ENCODE data around the gene TUBB. TPM values are rescaled to one million over a fixed set of nuclear protein-coding genes. Genes with fewer than 3 reads are reported as not detected.

Gene TUBB
- total and polyA plus RNA-seq, 4 donors, result 115 to 533 (median 210) TPM

- Histone ChIP-seq H3K4me3 (ENCODE audit: low read depth in 1 of 3, low read length in 3 of 3) (peak within 1 kb of the TSS; percentile 65 to 75 (median 67)), H3K36me3 (ENCODE audit: control insufficient read depth in 4 of 4, insufficient read depth in 3 of 4, low read depth in 1 of 4, low read length in 3 of 4) (peaks cover 2 to 19% (median 18%) of the 10 kb centered on the region in 4 donors), H3K9ac (ENCODE audit: low read depth in 1 of 2, low read length in 2 of 2) (peak within 1 kb of the TSS; percentile 62 to 68), H3K4me1 (ENCODE audit: control insufficient read depth in 4 of 4, insufficient read depth in 4 of 4, low read length in 3 of 4) (peaks cover 4 to 22% (median 18%) of the 10 kb centered on the region in 4 donors), H3K9me3 (ENCODE audit: control insufficient read depth in 4 of 4, low read length in 3 of 4) (no peaks in the 10 kb centered on the region), H3K27me3 (ENCODE audit: control insufficient read depth in 4 of 4, insufficient read depth in 4 of 4, low read length in 3 of 4) (no peaks in the 10 kb centered on the region), H3K27ac (ENCODE audit: low read depth in 1 of 2, low read length in 2 of 2) (peak within 1 kb of the TSS; percentile 78 to 90)
- under 1% methylated on average over 48 of the region's 48 CpGs for WGBS
- TF ChIP-seq YY1 (IDR thresholded peaks at IDR 0.05) (peak; percentile 98), EGR1 (IDR thresholded peaks at IDR 0.05; ENCODE audit: low read depth in 2 of 2) (peak in 1 of 2 donors; percentile 76), FOXA2 (IDR thresholded peaks at IDR 0.05) (peak; percentile 57), MAX (IDR thresholded peaks at IDR 0.05) (peak; percentile 87), HNF4G (IDR thresholded peaks at IDR 0.05) (peak; percentile 22), REST (IDR thresholded peaks at IDR 0.05) (peak; percentile 94), JUND (IDR thresholded peaks at IDR 0.05) (peak; percentile 87 to 89), NR2F2 (IDR thresholded peaks at IDR 0.05) (peak; percentile 81), TAF1 (conservative IDR thresholded peaks at IDR 0.05) (peak; percentile 94), FOXA1 (IDR thresholded peaks at IDR 0.05) (peak; percentile 73), RXRA (IDR thresholded peaks at IDR 0.05) (peak; percentile 75 to 84), HNF4A (conservative IDR thresholded peaks at IDR 0.05) (peak; percentile 33 to 60), SP1 (IDR thresholded peaks at IDR 0.05) (peak; percentile 96), ZBTB33 (IDR thresholded peaks at IDR 0.05) (peak; percentile 97), RAD21 (IDR thresholded peaks at IDR 0.05) (peak; percentile 47 to 68), GABPA (IDR thresholded peaks at IDR 0.05 in 1 of 2, conservative IDR thresholded peaks at IDR 0.05 in 1 of 2) (peak; percentile 37 to 80), ATF3 (IDR thresholded peaks at IDR 0.05) (peak; percentile 77), CTCF (IDR thresholded peaks at IDR 0.05; ENCODE audit: low read depth, low read length, missing input control) (peak; percentile 59)
- DNase-seq (ENCODE audit: low spot score), result peak; percentile 97
Measured at GRCh38 chr6:30717129-30717844, 2.9 kb upstream of the TUBB start, which contains the start of gene MDC1. TSS of gene MDC1 (minus strand) at chr6:30717281. CDS start at chr6:30715175, 2,106 bp downstream.
